Activated naive CD4-positive, alpha-beta T cell treated with anti-CD3 and anti-CD28 coated beads, Interleukin-2, amount 10 ng/mL, durations not matched to agents 7 days and 5 days (primary cell): ENCODE data around the gene ASB17.
"Not testable (repeated sequence)": the region's sequence is repeated elsewhere in the genome, so short reads cannot be mapped to it uniquely, and the experiment has no call there.

ENCODE experiments used
- CTCF ChIA-PET: fragments of 350-600 bp; sonication (Branson Sonifier 250); formaldehyde crosslinking; loops from one replicate; lab custom pipeline; 2021; ENCODE audit warnings: antibody characterized with exemption; lab: Charles Lee
- DNase-seq: peaks from one replicate; pipeline ENCODE4 v3.0.0-alpha.2; 2020
- H3K27ac Mint-ChIP-seq: one replicate; pipeline ENCODE4 v1.8.0; 2021; ENCODE audit warnings: mild to moderate bottlenecking, moderate library complexity, mixed read lengths
- H3K27me3 Mint-ChIP-seq: one replicate; pipeline ENCODE4 v1.8.0; 2021; ENCODE audit warnings: mild to moderate bottlenecking, mixed read lengths
- H3K36me3 Mint-ChIP-seq: one replicate; pipeline ENCODE4 v1.8.0; 2021; ENCODE audit warnings: mixed read lengths
- H3K4me1 Mint-ChIP-seq: one replicate; pipeline ENCODE4 v1.8.0; 2021; ENCODE audit warnings: mixed read lengths
- H3K4me3 Mint-ChIP-seq: one replicate; pipeline ENCODE4 v1.8.0; 2021; ENCODE audit warnings: mild to moderate bottlenecking, moderate library complexity, mixed read lengths
- H3K9me3 Mint-ChIP-seq: one replicate; pipeline ENCODE4 v1.8.0; 2021; ENCODE audit warnings: mixed read lengths

ASB17 gene

DNA sequence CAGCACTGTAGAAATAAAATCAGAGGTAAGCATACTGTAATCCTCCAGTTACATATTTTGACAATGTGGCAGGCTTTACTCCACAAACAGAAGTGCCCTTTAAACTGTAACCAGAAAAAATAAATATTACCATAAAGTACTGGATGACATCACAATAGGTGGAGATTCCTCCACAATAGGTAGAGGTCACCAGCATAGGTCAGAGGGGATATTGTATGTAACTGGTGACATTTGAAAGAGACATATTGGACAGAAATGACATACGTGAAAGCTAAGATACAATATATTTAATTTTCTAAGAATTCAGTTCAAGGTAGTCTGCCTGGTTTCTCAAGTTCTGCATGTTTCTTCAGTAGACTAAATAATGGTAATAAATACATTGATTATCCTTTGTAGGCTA is at the start of gene ASB17:
ASB17 (minus strand) TSS at position 101 of the 400 bp plus-strand sequence. CDS start 113 bp downstream, outside the sequence.
- Mint-ChIP-seq H3K9me3 (no peaks in the 10 kb centered on the region), H3K4me1 (no peaks in the 10 kb centered on the region), H3K27ac (no peak within 1 kb of the TSS), H3K4me3 (no peak within 1 kb of the TSS), H3K27me3 (no peaks in the 10 kb centered on the region), H3K36me3 (no peaks in the 10 kb centered on the region)
- CTCF ChIA-PET = no interaction called here
- no peak for DNase-seq

DNA sequence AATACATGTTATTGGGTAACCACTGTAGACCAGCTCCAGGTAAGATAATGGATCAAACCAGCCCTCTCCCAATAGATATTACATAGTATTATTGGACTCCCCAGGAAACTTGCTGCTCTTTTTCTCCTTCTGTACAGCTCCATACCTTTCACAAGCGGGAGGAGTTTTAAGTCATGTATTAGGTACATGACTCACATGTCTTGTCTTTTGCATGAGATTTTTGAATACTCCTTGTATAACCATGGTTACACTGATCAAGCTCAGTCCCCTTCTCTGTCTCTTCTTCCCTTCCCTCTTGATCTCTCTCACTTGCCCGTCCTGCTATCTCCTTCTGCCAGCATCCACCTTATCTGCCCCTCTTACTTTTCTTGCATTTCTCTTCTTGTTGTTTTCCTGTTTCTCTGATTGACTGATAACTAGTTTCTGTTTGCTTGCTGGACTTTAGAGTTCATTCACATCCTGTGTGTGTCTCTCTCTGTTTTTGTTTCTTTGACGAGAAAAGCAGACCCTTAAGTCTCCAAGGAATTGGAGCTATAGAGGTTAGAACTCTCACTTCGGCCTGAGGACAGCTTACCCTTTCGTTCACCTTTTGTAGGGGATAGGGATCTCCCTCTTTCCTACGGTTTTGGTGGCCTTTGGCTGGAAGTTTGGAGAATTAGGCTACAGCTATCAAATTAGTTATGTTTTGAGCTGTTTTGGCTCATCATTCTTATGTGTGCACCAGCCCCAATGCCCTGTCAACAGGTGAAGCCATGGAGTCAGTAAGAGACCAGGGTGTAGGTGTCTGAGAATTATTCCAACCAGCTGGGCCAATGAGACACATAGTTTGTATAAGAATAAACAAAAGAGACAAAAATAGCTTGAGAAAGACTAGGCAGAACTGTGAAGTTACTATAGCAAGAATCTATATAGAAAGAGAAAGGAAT is 49.0 kb upstream of the ASB17 start:
- H3K9me3 Mint-ChIP-seq = no peaks in the 10 kb centered on the region
- CTCF ChIA-PET = interaction anchor here (0.9 kb wide), 1 partner anchor 10 kb away, joined by 5 read pairs; no protein-coding TSS in a partner anchor
- H3K4me3 Mint-ChIP-seq = no peak overlapping the region

DNA sequence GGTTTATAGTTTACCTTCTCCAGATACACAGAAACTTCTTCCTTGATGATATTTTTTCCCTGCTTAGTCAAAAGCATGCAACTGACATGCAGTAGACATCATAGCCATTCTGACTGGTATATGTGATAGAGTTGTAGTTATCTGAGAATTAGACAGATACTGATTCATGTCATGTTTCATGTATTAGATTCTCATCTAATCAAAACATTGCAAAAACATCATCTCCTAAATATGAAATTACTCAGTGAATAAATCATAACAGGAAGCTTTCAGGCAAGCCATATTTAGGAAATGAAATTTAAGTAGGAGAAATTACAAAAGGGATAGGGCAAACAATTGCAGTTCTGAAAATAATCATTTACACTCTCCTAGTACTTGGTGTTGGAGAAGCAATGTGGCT is 38.4 kb upstream of the ASB17 start:
- H3K36me3 Mint-ChIP-seq = no peaks in the 10 kb centered on the region
- no peaks in the 10 kb centered on the region for H3K27me3 Mint-ChIP-seq
- CTCF ChIA-PET = no interaction called here
- no peak for DNase-seq
- H3K9me3 Mint-ChIP-seq = no peaks in the 10 kb centered on the region
- no peak overlapping the region for H3K4me3 Mint-ChIP-seq
- H3K4me1 Mint-ChIP-seq = no peaks in the 10 kb centered on the region
- no peak overlapping the region for H3K27ac Mint-ChIP-seq

More for the DNA sequence above, 49.0 kb upstream of the ASB17 start:
- no peak overlapping the region for H3K27ac Mint-ChIP-seq
- H3K27me3 Mint-ChIP-seq = peaks cover 7% of the 10 kb centered on the region
- no peaks in the 10 kb centered on the region for H3K36me3 Mint-ChIP-seq
- no peak for DNase-seq
- H3K4me1 Mint-ChIP-seq = no peaks in the 10 kb centered on the region

DNA sequence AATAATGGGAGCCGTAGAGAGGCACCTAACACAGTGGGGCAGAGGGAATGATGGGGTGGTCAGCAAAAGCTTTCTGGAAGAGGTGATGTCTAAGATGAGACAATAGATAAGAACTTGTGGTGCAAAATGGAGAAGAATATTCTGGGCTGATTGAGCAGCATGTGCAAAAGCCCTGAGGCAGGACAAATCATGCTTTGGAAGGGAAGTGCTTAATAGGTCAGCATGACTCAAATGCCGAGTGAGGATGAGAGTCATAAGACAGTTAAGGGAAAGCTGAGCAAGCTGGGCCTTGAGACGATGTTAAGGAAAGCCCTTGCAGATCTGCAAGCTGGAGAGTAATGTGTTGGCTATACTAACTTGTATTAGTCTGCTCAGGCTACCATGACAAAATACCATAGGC is 37.3 kb upstream of the ASB17 start:
- Mint-ChIP-seq H3K4me3 (no peak overlapping the region), H3K4me1 (no peaks in the 10 kb centered on the region), H3K9me3 (no peaks in the 10 kb centered on the region), H3K27me3 (no peaks in the 10 kb centered on the region), H3K27ac (no peak overlapping the region), H3K36me3 (no peaks in the 10 kb centered on the region)
- CTCF ChIA-PET = interaction anchor here (0.6 kb wide), 1 partner anchor 877 kb away, joined by 3 read pairs; no protein-coding TSS in a partner anchor
- no peak for DNase-seq

GRCh38 chr1:75967719-75968118 is 35.5 kb upstream of the ASB17 start:
- CTCF ChIA-PET = no interaction called here
- Mint-ChIP-seq H3K4me3 (no peak overlapping the region), H3K4me1 (no peaks in the 10 kb centered on the region)

DNA sequence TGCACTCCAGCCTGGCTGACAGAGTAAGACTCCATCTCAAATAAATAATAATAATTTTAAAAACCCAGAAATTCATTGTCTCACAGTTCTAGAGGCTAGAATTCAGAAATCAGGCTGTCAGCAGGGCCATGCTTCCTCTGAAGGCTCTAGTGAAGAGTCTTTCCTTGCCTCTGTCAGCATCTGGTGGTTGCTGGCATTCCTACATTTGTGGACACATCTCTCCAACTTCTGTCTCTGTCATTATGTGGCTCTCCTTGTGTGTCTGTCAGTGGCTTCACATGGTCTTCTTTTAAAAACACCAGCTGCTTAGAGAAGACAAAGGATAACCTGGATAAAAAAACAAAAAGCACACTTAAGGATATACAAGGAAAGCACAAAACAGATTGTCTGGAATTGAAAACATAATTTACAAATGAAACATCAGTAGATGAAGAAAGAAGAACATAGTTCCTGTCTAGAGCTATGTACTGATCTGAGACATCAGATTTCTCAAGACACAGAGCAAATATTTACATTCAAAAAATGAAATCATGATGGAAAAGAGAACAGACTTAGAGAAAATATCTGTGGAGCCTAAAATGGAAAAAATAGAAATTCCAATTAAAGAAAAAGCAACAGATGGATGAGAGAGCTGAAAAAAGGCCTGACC is 32.7 kb upstream of the ASB17 start:
- Mint-ChIP-seq H3K9me3 (no peaks in the 10 kb centered on the region), H3K4me1 (no peaks in the 10 kb centered on the region), H3K27ac (no peak overlapping the region), H3K4me3 (no peak overlapping the region), H3K27me3 (no peaks in the 10 kb centered on the region), H3K36me3 (no peaks in the 10 kb centered on the region)
- CTCF ChIA-PET = no interaction called here
- DNase-seq = no peak

More at GRCh38 chr1:75967719-75968118, 35.5 kb upstream of the ASB17 start:
- no peaks in the 10 kb centered on the region for H3K9me3 Mint-ChIP-seq
- DNase-seq = no peak
- no peaks in the 10 kb centered on the region for H3K36me3 Mint-ChIP-seq
- H3K27ac Mint-ChIP-seq = no peak overlapping the region
- no peaks in the 10 kb centered on the region for H3K27me3 Mint-ChIP-seq

- H3K4me1 Mint-ChIP-seq, H3K4me3 Mint-ChIP-seq, H3K9me3 Mint-ChIP-seq, H3K27me3 Mint-ChIP-seq, H3K27ac Mint-ChIP-seq, DNase-seq, CTCF ChIA-PET, H3K36me3 Mint-ChIP-seq: not testable (repeated sequence)
These were observed 32.0 kb upstream of the ASB17 start for GRCh38 chr1:75964110-75964759.

GRCh38 chr1:75954586-75954985 is 22.4 kb upstream of the ASB17 start:
- Mint-ChIP-seq H3K36me3 (no peaks in the 10 kb centered on the region), H3K27ac (no peak overlapping the region), H3K4me1 (no peaks in the 10 kb centered on the region), H3K27me3 (no peaks in the 10 kb centered on the region), H3K4me3 (no peak overlapping the region), H3K9me3 (no peaks in the 10 kb centered on the region)
- CTCF ChIA-PET = no interaction called here
- no peak for DNase-seq

- H3K9me3 Mint-ChIP-seq = no peaks in the 10 kb centered on the region
- no peaks in the 10 kb centered on the region for H3K27me3 Mint-ChIP-seq
- no peaks in the 10 kb centered on the region for H3K36me3 Mint-ChIP-seq
- no peak overlapping the region for H3K27ac Mint-ChIP-seq
- no peaks in the 10 kb centered on the region for H3K4me1 Mint-ChIP-seq
- CTCF ChIA-PET = no interaction called here
- DNase-seq = no peak
- no peak overlapping the region for H3K4me3 Mint-ChIP-seq
These were observed 21.3 kb upstream of the ASB17 start for GRCh38 chr1:75953461-75953860.

DNA sequence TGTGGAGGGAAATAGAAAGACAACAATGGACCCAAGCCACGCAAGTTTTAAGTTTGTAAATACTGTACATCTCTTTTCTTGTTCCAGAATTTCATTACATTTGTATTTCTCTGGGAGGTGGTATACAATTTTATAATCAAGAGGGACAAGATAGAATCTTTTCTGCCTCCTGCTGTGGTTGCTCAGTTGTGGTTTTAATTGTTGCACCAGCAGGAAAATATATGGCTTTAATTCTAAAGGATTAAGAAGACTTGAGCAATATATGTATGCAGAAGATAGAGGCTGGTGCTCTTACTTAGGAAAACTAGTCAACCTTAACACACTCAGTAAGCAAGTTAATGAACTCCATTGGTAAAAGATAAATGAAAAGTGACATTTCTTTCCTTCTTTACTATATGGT is 19.8 kb upstream of the ASB17 start:
- Mint-ChIP-seq H3K27me3 (no peaks in the 10 kb centered on the region), H3K4me1 (no peaks in the 10 kb centered on the region), H3K4me3 (no peak overlapping the region), H3K9me3 (no peaks in the 10 kb centered on the region), H3K36me3 (no peaks in the 10 kb centered on the region), H3K27ac (no peak overlapping the region)
- CTCF ChIA-PET = no interaction called here
- DNase-seq = no peak

DNA sequence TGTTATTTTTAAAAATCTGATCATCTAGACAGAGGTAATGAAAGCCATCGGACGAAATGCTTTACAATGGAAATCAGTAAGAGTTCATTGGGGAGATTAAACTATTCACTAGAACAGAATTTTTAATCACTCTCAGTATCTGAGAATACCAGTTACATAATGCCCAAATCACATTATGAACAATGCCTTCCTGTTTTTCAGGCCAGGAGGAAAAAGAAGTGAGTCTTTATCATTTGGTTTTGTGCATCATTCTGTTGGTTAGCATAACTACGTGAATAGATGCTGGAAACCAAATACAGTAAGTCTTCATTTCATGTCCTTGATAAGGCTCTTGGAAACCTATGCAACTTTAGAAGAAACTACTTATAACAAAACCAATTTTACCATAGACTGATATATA is 18.0 kb upstream of the ASB17 start:
- H3K4me3 Mint-ChIP-seq = no peak overlapping the region
- H3K27me3 Mint-ChIP-seq = no peaks in the 10 kb centered on the region
- no peak overlapping the region for H3K27ac Mint-ChIP-seq
- no peaks in the 10 kb centered on the region for H3K9me3 Mint-ChIP-seq
- DNase-seq = no peak
- CTCF ChIA-PET = no interaction called here
- no peaks in the 10 kb centered on the region for H3K36me3 Mint-ChIP-seq
- H3K4me1 Mint-ChIP-seq = no peaks in the 10 kb centered on the region

GRCh38 chr1:75943037-75943436 is 10.8 kb upstream of the ASB17 start:
- not testable (repeated sequence) for H3K9me3 Mint-ChIP-seq, H3K27me3 Mint-ChIP-seq, H3K4me3 Mint-ChIP-seq, DNase-seq, H3K4me1 Mint-ChIP-seq, H3K27ac Mint-ChIP-seq, H3K36me3 Mint-ChIP-seq
- CTCF ChIA-PET = interaction anchor here (0.6 kb wide), 1 partner anchor 1220 kb away, joined by 3 read pairs; no protein-coding TSS in a partner anchor

DNA sequence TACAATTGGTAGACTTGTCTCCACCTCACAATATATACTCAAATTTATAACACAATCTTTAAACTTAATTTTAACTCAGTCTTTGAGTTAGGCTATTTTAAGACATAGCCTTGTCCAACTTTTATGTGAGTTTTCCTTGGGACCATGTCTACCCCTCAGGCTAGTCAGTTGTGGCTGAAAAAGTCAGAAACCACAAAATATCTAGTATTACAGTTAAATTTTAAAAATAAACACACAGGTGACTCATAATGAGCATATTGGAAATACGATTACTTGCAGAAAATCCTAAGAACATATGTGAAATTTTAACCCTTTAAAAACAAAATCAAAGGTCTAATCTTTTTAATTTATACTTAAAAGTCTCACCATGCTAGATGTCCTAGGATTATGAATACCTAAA is 4.8 kb upstream of the ASB17 start:
- no peaks in the 10 kb centered on the region for H3K27me3 Mint-ChIP-seq
- H3K4me1 Mint-ChIP-seq = no peaks in the 10 kb centered on the region
- H3K4me3 Mint-ChIP-seq = no peak overlapping the region
- no peaks in the 10 kb centered on the region for H3K9me3 Mint-ChIP-seq
- no peak overlapping the region for H3K27ac Mint-ChIP-seq
- CTCF ChIA-PET = no interaction called here
- DNase-seq = no peak
- H3K36me3 Mint-ChIP-seq = no peaks in the 10 kb centered on the region

GRCh38 chr1:75922698-75923097 is 9.5 kb downstream of the ASB17 start:
- no peaks in the 10 kb centered on the region for H3K36me3 Mint-ChIP-seq
- H3K4me3 Mint-ChIP-seq = no peak overlapping the region
- DNase-seq = no peak
- H3K9me3 Mint-ChIP-seq = no peaks in the 10 kb centered on the region
- CTCF ChIA-PET = no interaction called here
- no peaks in the 10 kb centered on the region for H3K4me1 Mint-ChIP-seq
- H3K27me3 Mint-ChIP-seq = no peaks in the 10 kb centered on the region
- H3K27ac Mint-ChIP-seq = no peak overlapping the region
